ENCODE data around the gene C2orf78.

- TF ChIP-seq ZSCAN29 (IDR thresholded peaks at IDR 0.05) = no peak
- TF ChIP-seq POLR2A (conservative IDR thresholded peaks at IDR 0.05) = no peak
- no peak for TF ChIP-seq CEBPZ (IDR thresholded peaks at IDR 0.05; ENCODE audit: borderline replicate concordance, low read depth, low read length)
- TF ChIP-seq TCF7 (IDR thresholded peaks at IDR 0.05; ENCODE audit: borderline replicate concordance) = no peak
- TF ChIP-seq CTCF (IDR thresholded peaks at IDR 0.05 in 2 of 3, conservative IDR thresholded peaks at IDR 0.05 in 1 of 3; ENCODE audit: insufficient read depth in 2 of 3, low read depth in 1 of 3, low read length in 3 of 3) = no peak
- TF ChIP-seq NR3C1 (CRISPR knock-in tag; IDR thresholded peaks at IDR 0.05) = no peak
- no peak for TF ChIP-seq EZH2 (IDR thresholded peaks at IDR 0.05; ENCODE audit: borderline replicate concordance, low read depth, low read length)
- no peak for TF ChIP-seq TAF7 (tag; IDR thresholded peaks at IDR 0.05)
- no peak for TF ChIP-seq STAT5B (CRISPR knock-in tag; IDR thresholded peaks at IDR 0.05)
Measured at GRCh38 chr2:73749314-73749713, 34.7 kb upstream of the C2orf78 start.
